Osteocyte (in vitro differentiated cells): Measurements from ENCODE around the gene TMEM120B. TPM values are rescaled to one million over a fixed set of nuclear protein-coding genes. Genes with fewer than 3 reads are reported as not detected.

Source experiments
- DNase-seq: peaks from one replicate; pipeline ENCODE4 v3.0.0; 2021; ENCODE audit warnings: mixed read lengths; ENCODE audit not compliant: unreplicated experiment; ENCODE audit errors: extremely low spot score
- H3K27ac Mint-ChIP-seq: one replicate; pipeline ENCODE4 v1.8.0; 2021; ENCODE audit warnings: mild to moderate bottlenecking, mixed read lengths; ENCODE audit not compliant: unreplicated experiment
- H3K27me3 Mint-ChIP-seq: one replicate; pipeline ENCODE4 v1.8.0; 2021; ENCODE audit warnings: mixed read lengths; ENCODE audit not compliant: unreplicated experiment
- H3K36me3 Mint-ChIP-seq: one replicate; pipeline ENCODE4 v1.8.0; 2021; ENCODE audit warnings: mixed read lengths; ENCODE audit not compliant: unreplicated experiment
- H3K4me1 Mint-ChIP-seq: one replicate; pipeline ENCODE4 v1.8.0; 2021; ENCODE audit warnings: mixed read lengths; ENCODE audit not compliant: unreplicated experiment
- H3K4me3 Mint-ChIP-seq: one replicate; pipeline ENCODE4 v1.8.0; 2021; ENCODE audit warnings: mild to moderate bottlenecking, moderate library complexity, mixed read lengths; ENCODE audit not compliant: unreplicated experiment
- H3K9me3 Mint-ChIP-seq: one replicate; pipeline ENCODE4 v1.8.0; 2021; ENCODE audit warnings: mixed read lengths; ENCODE audit not compliant: unreplicated experiment
- total RNA-seq: library from RNA; stranded (reverse); gene quantifications from 2 replicates; pipeline ENCODE4 v1.2.1, GENCODE V29; 2021
- TF ChIP-seq, protein P1 (sequence below): fragments of 200-600 bp; sonication (generic); IDR thresholded peaks from 2 replicates; pipeline ENCODE4 v1.5.0; 2021; ENCODE audit warnings: antibody characterized with exemption, mild to moderate bottlenecking, moderate library complexity

Gene TMEM120B
- total RNA-seq, 1 donor from 2014 or later, result 13.2 TPM

DNA sequence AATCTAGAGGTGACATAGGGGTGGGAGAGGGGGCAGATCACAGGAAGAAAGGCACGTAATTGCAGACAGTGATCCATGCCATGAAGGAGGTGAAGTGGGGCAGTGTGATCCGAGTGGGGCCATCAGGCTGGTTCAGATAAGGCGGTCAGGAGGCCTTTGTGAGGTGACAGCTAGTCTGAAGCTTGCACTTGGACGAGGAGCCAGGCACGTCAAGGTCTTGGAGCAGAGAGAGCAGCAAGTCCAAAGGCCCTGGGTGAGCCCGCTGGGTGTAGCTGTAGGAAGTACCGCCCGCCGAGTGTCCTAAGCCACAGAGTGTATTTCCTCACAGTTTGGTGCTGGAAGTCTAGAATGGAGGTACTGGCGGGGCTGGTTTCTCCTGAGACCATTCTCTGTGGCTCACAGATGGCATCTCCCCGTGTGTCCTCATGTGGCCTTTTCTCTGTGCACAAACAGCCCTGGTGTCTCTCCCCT, 57.3 kb downstream of the TMEM120B start:
- H3K36me3 Mint-ChIP-seq, result no peaks in the 10 kb centered on the region
- no peaks in the 10 kb centered on the region for H3K27me3 Mint-ChIP-seq
- H3K27ac Mint-ChIP-seq, result no peak overlapping the region
- H3K9me3 Mint-ChIP-seq, result no peaks in the 10 kb centered on the region
- DNase-seq, result no peak
- TF ChIP-seq, protein P1, sequence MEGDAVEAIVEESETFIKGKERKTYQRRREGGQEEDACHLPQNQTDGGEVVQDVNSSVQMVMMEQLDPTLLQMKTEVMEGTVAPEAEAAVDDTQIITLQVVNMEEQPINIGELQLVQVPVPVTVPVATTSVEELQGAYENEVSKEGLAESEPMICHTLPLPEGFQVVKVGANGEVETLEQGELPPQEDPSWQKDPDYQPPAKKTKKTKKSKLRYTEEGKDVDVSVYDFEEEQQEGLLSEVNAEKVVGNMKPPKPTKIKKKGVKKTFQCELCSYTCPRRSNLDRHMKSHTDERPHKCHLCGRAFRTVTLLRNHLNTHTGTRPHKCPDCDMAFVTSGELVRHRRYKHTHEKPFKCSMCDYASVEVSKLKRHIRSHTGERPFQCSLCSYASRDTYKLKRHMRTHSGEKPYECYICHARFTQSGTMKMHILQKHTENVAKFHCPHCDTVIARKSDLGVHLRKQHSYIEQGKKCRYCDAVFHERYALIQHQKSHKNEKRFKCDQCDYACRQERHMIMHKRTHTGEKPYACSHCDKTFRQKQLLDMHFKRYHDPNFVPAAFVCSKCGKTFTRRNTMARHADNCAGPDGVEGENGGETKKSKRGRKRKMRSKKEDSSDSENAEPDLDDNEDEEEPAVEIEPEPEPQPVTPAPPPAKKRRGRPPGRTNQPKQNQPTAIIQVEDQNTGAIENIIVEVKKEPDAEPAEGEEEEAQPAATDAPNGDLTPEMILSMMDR, result no peak
- no peak overlapping the region for H3K4me3 Mint-ChIP-seq
- H3K4me1 Mint-ChIP-seq, result peaks cover 32% of the 10 kb centered on the region

DNA sequence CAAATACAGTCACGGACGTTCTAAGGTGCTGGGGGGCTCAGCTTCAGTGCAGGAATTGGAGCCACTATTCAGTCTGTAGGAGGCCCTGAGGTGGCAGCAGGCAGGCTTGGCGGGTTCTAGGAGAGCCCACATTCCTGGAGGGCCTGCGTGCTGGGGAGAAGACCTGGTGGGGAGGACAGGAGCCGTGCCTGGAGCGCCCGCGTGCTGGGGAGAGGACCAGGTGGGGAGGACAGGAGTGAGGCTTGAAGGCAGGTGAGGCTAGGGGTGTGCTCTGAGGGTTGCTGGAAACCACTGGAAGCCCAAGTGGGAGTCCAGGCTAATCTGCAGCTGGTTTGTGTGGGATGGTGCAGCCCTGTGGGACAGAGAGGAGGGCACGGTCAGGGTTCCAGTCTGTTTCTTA, 57.8 kb downstream of the TMEM120B start:
- H3K4me3 Mint-ChIP-seq, result no peak overlapping the region
- no peaks in the 10 kb centered on the region for H3K27me3 Mint-ChIP-seq
- DNase-seq, result no peak
- no peaks in the 10 kb centered on the region for H3K9me3 Mint-ChIP-seq
- no peak overlapping the region for H3K27ac Mint-ChIP-seq
- H3K4me1 Mint-ChIP-seq, result peaks cover 30% of the 10 kb centered on the region
- TF ChIP-seq, protein P1, result no peak
- H3K36me3 Mint-ChIP-seq, result no peaks in the 10 kb centered on the region

DNA sequence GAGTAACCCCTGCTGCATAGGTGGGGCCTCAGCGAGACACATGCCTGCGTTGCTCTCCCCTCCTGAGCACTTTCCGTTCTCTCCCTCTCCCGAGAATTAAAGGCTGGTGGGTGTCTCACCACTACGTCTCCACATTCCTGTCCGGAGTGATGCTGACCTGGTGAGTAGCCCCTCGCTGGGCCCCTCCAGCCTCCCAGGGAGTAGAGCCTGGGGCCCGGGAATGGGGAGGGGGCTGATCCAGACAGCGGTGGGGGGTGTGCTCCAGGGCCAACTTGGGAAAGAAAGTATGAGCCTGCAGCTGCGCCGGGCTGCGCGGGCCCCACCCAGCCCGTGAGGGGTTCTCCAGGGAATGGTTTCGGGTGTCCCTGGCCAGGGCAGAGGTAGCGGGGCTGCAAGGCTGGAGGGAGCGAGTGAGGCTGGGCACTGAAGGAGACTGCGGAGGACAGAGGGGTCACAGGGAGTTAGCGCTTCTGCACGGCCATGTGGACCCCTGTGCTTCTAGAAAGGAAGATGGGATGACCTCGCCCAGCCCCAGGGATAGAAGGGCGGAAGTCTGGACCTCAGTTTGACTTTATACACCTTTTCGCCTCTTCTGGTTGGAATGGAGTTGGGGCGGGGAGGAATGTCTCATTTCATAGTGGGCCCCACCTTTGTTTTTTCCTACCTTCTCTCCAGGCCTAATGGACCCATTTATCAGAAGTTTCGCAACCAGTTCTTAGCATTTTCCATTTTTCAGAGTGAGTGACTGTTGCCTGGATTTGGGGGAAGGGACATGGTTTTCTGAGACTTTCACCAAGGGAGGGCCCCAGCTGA, 58.5 kb downstream of the TMEM120B start:
- Mint-ChIP-seq H3K27ac (no peak overlapping the region), H3K4me3 (no peak overlapping the region)
- TF ChIP-seq, protein P1, result no peak

DNA sequence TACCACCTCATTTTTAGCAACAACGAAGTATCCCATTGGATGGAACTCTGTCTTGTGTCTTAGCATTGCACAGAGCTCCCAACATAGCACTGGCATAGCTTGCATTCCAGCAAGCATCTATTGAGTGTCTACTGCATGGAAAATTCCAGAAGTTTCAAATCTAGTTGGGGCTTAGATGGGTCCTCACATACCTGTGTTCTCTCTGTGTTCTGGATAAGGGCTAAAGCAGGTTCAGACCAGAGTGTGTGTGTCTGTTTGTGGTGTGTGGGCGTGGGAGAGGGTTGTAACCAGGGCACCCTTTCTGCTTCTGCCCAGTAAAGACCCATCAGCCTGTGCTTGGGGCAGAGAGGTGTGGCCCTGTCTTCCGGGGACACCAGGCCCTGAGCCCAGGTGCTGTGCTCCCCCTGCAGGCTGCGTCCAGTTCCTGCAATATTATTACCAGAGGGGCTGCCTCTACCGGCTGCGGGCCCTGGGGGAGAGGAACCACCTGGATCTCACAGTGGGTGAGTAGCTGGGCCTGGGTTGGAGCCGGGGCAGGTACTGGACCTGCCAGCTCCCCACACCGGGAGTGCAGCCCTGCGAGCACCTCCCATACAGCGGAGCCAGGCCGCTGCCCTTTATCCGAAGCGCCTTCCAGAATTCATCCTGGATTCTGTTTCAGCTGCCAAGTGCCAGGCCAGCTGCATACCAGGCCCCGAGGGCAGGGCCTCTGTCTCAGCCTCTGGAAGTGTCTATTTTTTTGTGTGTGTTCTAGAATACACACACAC, 60.6 kb downstream of the TMEM120B start:
- TF ChIP-seq, protein P1, result peak; percentile 78
- no peaks in the 10 kb centered on the region for H3K27me3 Mint-ChIP-seq
- no peak overlapping the region for H3K4me3 Mint-ChIP-seq
- no peaks in the 10 kb centered on the region for H3K36me3 Mint-ChIP-seq
- peaks cover 12% of the 10 kb centered on the region for H3K4me1 Mint-ChIP-seq
- H3K9me3 Mint-ChIP-seq, result no peaks in the 10 kb centered on the region
- H3K27ac Mint-ChIP-seq, result peak overlapping the region; percentile 52
- DNase-seq, result no peak

More for the DNA sequence above, 58.5 kb downstream of the TMEM120B start:
- no peaks in the 10 kb centered on the region for H3K36me3 Mint-ChIP-seq
- no peaks in the 10 kb centered on the region for H3K27me3 Mint-ChIP-seq
- DNase-seq, result no peak
- H3K9me3 Mint-ChIP-seq, result no peaks in the 10 kb centered on the region
- H3K4me1 Mint-ChIP-seq, result peaks cover 25% of the 10 kb centered on the region

DNA sequence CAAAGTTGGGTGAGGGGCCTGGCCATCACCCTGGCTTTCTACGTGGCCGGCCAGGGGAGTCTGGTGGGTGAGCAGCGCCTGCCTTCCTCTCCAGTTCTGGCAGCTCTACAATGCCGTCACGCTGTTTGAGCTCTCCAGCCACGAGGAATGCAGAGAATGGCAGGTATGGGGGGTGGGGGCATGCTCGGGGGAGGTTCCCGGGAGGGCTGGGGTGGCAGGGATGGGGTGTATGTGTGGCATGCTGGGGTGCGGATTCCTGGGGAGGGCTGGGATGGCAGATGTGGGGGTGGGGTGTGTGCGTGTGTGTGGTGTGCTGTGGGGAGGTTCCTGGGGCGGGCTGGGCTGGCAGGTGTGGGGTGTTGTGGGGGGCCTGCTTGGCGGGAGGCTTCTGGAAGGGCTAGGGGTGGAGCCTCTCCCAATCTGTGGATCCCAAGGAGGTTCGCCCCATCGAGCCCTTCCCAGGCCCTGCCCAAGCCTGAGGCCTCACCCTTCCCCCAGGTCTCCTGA, 62.5 kb downstream of the TMEM120B start:
- no peaks in the 10 kb centered on the region for H3K27me3 Mint-ChIP-seq
- DNase-seq, result no peak
- H3K4me1 Mint-ChIP-seq, result peaks cover 12% of the 10 kb centered on the region
- H3K4me3 Mint-ChIP-seq, result no peak overlapping the region
- H3K36me3 Mint-ChIP-seq, result no peaks in the 10 kb centered on the region
- H3K9me3 Mint-ChIP-seq, result no peaks in the 10 kb centered on the region
- H3K27ac Mint-ChIP-seq, result no peak overlapping the region
- TF ChIP-seq, protein P1, result no peak
